Neural cell (in vitro differentiated cells): ENCODE results near the gene TMEM247. TPM values are rescaled to one million over a fixed set of nuclear protein-coding genes. Genes with fewer than 3 reads are reported as not detected.

Experiments
- H2AFZ ChIP-seq: fragments of 200-600, 300-800 bp; sonication (generic), shearing (Covaris generic); 2 replicates; pipeline ENCODE4 v1.6.0; 2014; ENCODE audit warnings: low read depth, mild to moderate bottlenecking, antibody characterized with exemption, low read length, moderate library complexity
- H3F3A ChIP-seq: fragments of 200-600 bp; shearing (Covaris generic); 2 replicates; pipeline ENCODE4 v1.6.1; 2016; ENCODE audit warnings: mild to moderate bottlenecking, moderate library complexity, mixed read lengths, antibody characterized with exemption, low read length; ENCODE audit not compliant: insufficient read depth, poor library complexity, severe bottlenecking
- H3K27ac ChIP-seq: fragments of 200-600, 300-800 bp; sonication (generic), shearing (Covaris generic); 2 replicates; pipeline ENCODE4 v1.5.1; 2014; ENCODE audit warnings: mild to moderate bottlenecking, low read length, moderate library complexity
- H3K27me3 ChIP-seq: fragments of 300-800, 200-600 bp; sonication (generic), shearing (Covaris generic); 2 replicates; pipeline ENCODE4 v1.6.0; 2014; ENCODE audit warnings: mild to moderate bottlenecking, low read depth, low read length, moderate library complexity; ENCODE audit not compliant: insufficient read depth
- H3K36me3 ChIP-seq: fragments of 300-800, 200-600 bp; sonication (generic), shearing (Covaris generic); 2 replicates; pipeline ENCODE4 v1.5.1; 2014; ENCODE audit warnings: mild to moderate bottlenecking, antibody characterized with exemption, low read length, moderate library complexity; ENCODE audit not compliant: insufficient read depth
- H3K4me2 ChIP-seq: fragments of 300-800, 200-600 bp; sonication (generic), shearing (Covaris generic); 2 replicates; pipeline ENCODE4 v1.6.0; 2014; ENCODE audit warnings: mild to moderate bottlenecking, low read length
- H3K4me3 ChIP-seq: fragments of 300-800, 200-600 bp; sonication (generic), shearing (Covaris generic); 2 replicates; pipeline ENCODE4 v1.5.1; 2014; ENCODE audit warnings: mild to moderate bottlenecking, low read length, moderate library complexity
- H3K79me2 ChIP-seq: fragments of 200-600 bp; shearing (Covaris generic); replicated peaks from 2 replicates; pipeline ENCODE4 v1.6.0; 2014; ENCODE audit warnings: mild to moderate bottlenecking, low read length, moderate library complexity; ENCODE audit not compliant: insufficient read depth
- H3K9ac ChIP-seq: fragments of 300-800, 200-600 bp; sonication (generic), shearing (Covaris generic); 2 replicates; pipeline ENCODE4 v1.6.1; 2016; ENCODE audit warnings: mild to moderate bottlenecking, low read length, mixed read lengths
- H3K9me2 ChIP-seq: fragments of 200-600 bp; shearing (Covaris generic); 2 replicates; pipeline ENCODE4 v1.6.1; 2016; ENCODE audit warnings: mild to moderate bottlenecking, low read length, mixed read lengths; ENCODE audit not compliant: insufficient read depth
- H3K9me3 ChIP-seq: fragments of 200-600, 300-800 bp; sonication (generic), shearing (Covaris generic); 2 replicates; pipeline ENCODE4 v1.6.1; 2016; ENCODE audit warnings: mild to moderate bottlenecking, mixed run types, low read length, moderate library complexity, mixed read lengths
- H4K20me1 ChIP-seq: fragments of 200-600 bp; shearing (Covaris generic); 2 replicates; pipeline ENCODE4 v1.6.1; 2016; ENCODE audit warnings: mild to moderate bottlenecking, mixed run types; ENCODE audit not compliant: insufficient read depth
- EP300 ChIP-seq: fragments of 450-650 bp; conservative IDR thresholded peaks from 2 replicates; pipeline ENCODE4 v1.6.1; 2014; ENCODE audit warnings: antibody characterized with exemption, mild to moderate bottlenecking, moderate library complexity; ENCODE audit not compliant: poor library complexity, severe bottlenecking
- EZH2 ChIP-seq: fragments of 200-600, 300-800 bp; shearing (Covaris generic), sonication (generic); IDR thresholded peaks from 2 replicates; pipeline ENCODE4 v1.6.1; 2014; ENCODE audit warnings: antibody characterized with exemption, low read length, borderline replicate concordance, mild to moderate bottlenecking; ENCODE audit not compliant: insufficient read depth, poor library complexity, severe bottlenecking
- MXI1 ChIP-seq: fragments of 450-650 bp; conservative IDR thresholded peaks from 2 replicates; pipeline ENCODE4 v1.6.1; 2014; ENCODE audit warnings: antibody characterized with exemption, mild to moderate bottlenecking; ENCODE audit not compliant: poor library complexity, severe bottlenecking
- POLR2AphosphoS5 ChIP-seq: IDR thresholded peaks from 2 replicates; pipeline ENCODE4 v1.6.1; 2012
- RAD21 ChIP-seq: fragments of 450-650 bp; conservative IDR thresholded peaks from 2 replicates; pipeline ENCODE4 v1.6.1; 2014; ENCODE audit warnings: antibody characterized with exemption, mild to moderate bottlenecking, moderate library complexity
- REST ChIP-seq: IDR thresholded peaks from 2 replicates; pipeline ENCODE4 v1.6.1; 2012; ENCODE audit warnings: borderline replicate concordance
- SMC3 ChIP-seq: fragments of 450-650 bp; conservative IDR thresholded peaks from 2 replicates; pipeline ENCODE4 v1.6.1; 2014; ENCODE audit warnings: antibody characterized with exemption, mild to moderate bottlenecking, moderate library complexity; ENCODE audit not compliant: poor library complexity
- TAF1 ChIP-seq: IDR thresholded peaks from 2 replicates; pipeline ENCODE4 v1.6.1; 2012; ENCODE audit warnings: low read depth
- polyA plus RNA-seq: library from polyadenylated mRNA; depleted of rRNA; stranded (reverse); fragments of >200 nt; gene quantifications from 2 replicates; pipeline ENCODE4 v1.2.3, GENCODE V29; 2014
- TF ChIP-seq, protein P1 (sequence below): fragments of 450-650 bp; IDR thresholded peaks from 2 replicates; pipeline ENCODE4 v1.5.1; 2014; ENCODE audit warnings: antibody characterized with exemption, mild to moderate bottlenecking, moderate library complexity; ENCODE audit not compliant: poor library complexity, severe bottlenecking

Gene TMEM247
- polyA plus RNA-seq, 1 donor from 2014 or later, result not detected

DNA sequence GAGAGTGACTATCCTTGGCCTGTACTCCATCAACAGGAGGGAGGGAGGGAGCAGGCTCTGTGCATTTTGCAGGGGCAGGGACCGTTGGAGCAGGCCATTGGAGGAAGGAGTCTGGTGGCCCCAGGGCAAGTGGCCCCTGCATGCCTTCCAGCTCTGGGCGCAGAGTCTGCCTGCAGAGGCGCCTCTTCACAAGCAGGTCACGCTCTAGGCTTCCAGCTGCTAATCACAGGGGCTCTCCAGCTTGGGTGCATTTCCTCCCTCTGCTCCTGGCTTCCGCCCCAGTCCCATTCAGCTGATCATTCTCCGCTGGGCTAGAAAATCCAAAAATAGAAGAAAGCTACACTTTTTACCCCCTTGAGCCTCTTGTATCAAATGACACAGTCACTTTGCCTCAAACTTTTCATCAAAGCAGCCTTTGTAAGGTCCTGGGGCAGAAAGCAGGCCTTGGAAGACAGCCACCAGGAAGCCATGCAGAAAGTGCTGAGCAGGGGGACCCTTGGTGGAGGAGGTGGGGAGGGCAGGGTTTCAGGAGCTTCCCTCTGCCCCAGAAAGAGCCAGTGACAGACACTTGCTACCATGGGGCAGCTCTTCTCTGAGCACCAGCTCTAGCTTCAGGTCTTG, 11.3 kb downstream of the TMEM247 start:
- Histone ChIP-seq H3K4me2 (no peak overlapping the region), H3K27ac (no peak overlapping the region), H3K9me3 (no peaks in the 10 kb centered on the region), H3K79me2 (no peaks in the 10 kb centered on the region), H3K27me3 (no peaks in the 10 kb centered on the region), H3K4me3 (no peak overlapping the region), H3K9me2 (no peaks in the 10 kb centered on the region), H3F3A (no peaks in the 10 kb centered on the region), H3K9ac (no peak overlapping the region), H4K20me1 (no peaks in the 10 kb centered on the region), H3K36me3 (no peaks in the 10 kb centered on the region), H2AFZ (no peak overlapping the region)
- TF ChIP-seq EZH2 (no peak), RAD21 (no peak), POLR2AphosphoS5 (no peak), MXI1 (no peak), REST (no peak), SMC3 (no peak), TAF1 (no peak), EP300 (no peak)
- TF ChIP-seq, protein P1, sequence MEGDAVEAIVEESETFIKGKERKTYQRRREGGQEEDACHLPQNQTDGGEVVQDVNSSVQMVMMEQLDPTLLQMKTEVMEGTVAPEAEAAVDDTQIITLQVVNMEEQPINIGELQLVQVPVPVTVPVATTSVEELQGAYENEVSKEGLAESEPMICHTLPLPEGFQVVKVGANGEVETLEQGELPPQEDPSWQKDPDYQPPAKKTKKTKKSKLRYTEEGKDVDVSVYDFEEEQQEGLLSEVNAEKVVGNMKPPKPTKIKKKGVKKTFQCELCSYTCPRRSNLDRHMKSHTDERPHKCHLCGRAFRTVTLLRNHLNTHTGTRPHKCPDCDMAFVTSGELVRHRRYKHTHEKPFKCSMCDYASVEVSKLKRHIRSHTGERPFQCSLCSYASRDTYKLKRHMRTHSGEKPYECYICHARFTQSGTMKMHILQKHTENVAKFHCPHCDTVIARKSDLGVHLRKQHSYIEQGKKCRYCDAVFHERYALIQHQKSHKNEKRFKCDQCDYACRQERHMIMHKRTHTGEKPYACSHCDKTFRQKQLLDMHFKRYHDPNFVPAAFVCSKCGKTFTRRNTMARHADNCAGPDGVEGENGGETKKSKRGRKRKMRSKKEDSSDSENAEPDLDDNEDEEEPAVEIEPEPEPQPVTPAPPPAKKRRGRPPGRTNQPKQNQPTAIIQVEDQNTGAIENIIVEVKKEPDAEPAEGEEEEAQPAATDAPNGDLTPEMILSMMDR, result no peak

- Histone ChIP-seq H4K20me1 (no peaks in the 10 kb centered on the region), H2AFZ (no peak overlapping the region), H3K4me3 (no peak overlapping the region), H3K36me3 (no peaks in the 10 kb centered on the region), H3K4me2 (no peak overlapping the region), H3K79me2 (no peaks in the 10 kb centered on the region), H3K9me2 (no peaks in the 10 kb centered on the region), H3K9me3 (no peaks in the 10 kb centered on the region), H3K27ac (peak overlapping the region; percentile 100), H3F3A (no peaks in the 10 kb centered on the region), H3K9ac (no peak overlapping the region), H3K27me3 (no peaks in the 10 kb centered on the region)
- TF ChIP-seq, protein P1, result no peak
- TF ChIP-seq RAD21, result no peak
- no peak for TF ChIP-seq SMC3
- TF ChIP-seq EZH2, result no peak
- no peak for TF ChIP-seq EP300
- no peak for TF ChIP-seq MXI1
- no peak for TF ChIP-seq TAF1
- no peak for TF ChIP-seq REST
- TF ChIP-seq POLR2AphosphoS5, result no peak
Observed at GRCh38 chr2:46492301-46492700, 12.9 kb downstream of the TMEM247 start.
